H9 (cell line): ENCODE data around the gene FUT6. TPM values are rescaled to one million over a fixed set of nuclear protein-coding genes. Genes with fewer than 3 reads are reported as not detected.
"Not testable (repeated sequence)": the region's sequence is repeated elsewhere in the genome, so short reads cannot be mapped to it uniquely, and the experiment has no call there.

Experiments used
- DNase-seq: peaks from one replicate; pipeline ENCODE4 v3.0.0-alpha.2; 2017
- H2AFZ ChIP-seq: one replicate; pipeline ENCODE4 v1.6.1; 2013; ENCODE audit warnings: mild to moderate bottlenecking, low read length, control low read depth, moderate library complexity
- H2AK5ac ChIP-seq: 2 replicates; pipeline ENCODE4 v1.6.1; 2013; ENCODE audit warnings: low read length, control low read depth, mixed read lengths; ENCODE audit not compliant: insufficient read length
- H2BK120ac ChIP-seq: one replicate; pipeline ENCODE4 v1.6.1; 2013; ENCODE audit warnings: low read depth, mild to moderate bottlenecking, low read length, control low read depth, inconsistent platforms; ENCODE audit not compliant: poor library complexity, severe bottlenecking
- H2BK12ac ChIP-seq: 2 replicates; pipeline ENCODE4 v1.6.1; 2013; ENCODE audit warnings: low read length, control low read depth, mixed read lengths, low read depth; ENCODE audit not compliant: insufficient read length
- H2BK15ac ChIP-seq: 2 replicates; pipeline ENCODE4 v1.6.1; 2013; ENCODE audit warnings: low read depth, low read length, control low read depth
- H2BK20ac ChIP-seq: one replicate; pipeline ENCODE4 v1.6.1; 2013; ENCODE audit warnings: low read depth, mild to moderate bottlenecking, low read length, control low read depth, inconsistent platforms; ENCODE audit not compliant: poor library complexity, severe bottlenecking
- H2BK5ac ChIP-seq: 2 replicates; pipeline ENCODE4 v1.6.1; 2013; ENCODE audit warnings: low read length, control low read depth, mixed read lengths; ENCODE audit not compliant: insufficient read length
- H3K14ac ChIP-seq: 2 replicates; pipeline ENCODE4 v1.6.1; 2013; ENCODE audit warnings: low read length, control low read depth; ENCODE audit not compliant: insufficient read depth
- H3K18ac ChIP-seq: 2 replicates; pipeline ENCODE4 v1.6.1; 2013; ENCODE audit warnings: low read depth, mild to moderate bottlenecking, mixed read lengths, low read length, control low read depth; ENCODE audit not compliant: insufficient read length
- H3K23ac ChIP-seq: 2 replicates; pipeline ENCODE4 v1.6.1; 2013; ENCODE audit warnings: low read length, control low read depth, mixed read lengths, low read depth; ENCODE audit not compliant: insufficient read length
- H3K23me2 ChIP-seq: 2 replicates; pipeline ENCODE4 v1.6.1; 2013; ENCODE audit warnings: low read depth, mild to moderate bottlenecking, mixed read lengths, low read length, control low read depth; ENCODE audit not compliant: insufficient read length, poor library complexity, severe bottlenecking
- H3K27ac ChIP-seq: 2 replicates; pipeline ENCODE4 v1.5.1; 2013; ENCODE audit warnings: low read length, control low read depth, mixed read lengths, low read depth; ENCODE audit not compliant: insufficient read length
- H3K27me3 ChIP-seq: 2 replicates; pipeline ENCODE4 v1.6.1; 2013; ENCODE audit warnings: low read length, control low read depth, inconsistent platforms; ENCODE audit not compliant: insufficient read depth
- H3K4ac ChIP-seq: 2 replicates; pipeline ENCODE4 v1.6.1; 2013; ENCODE audit warnings: low read depth, mild to moderate bottlenecking, control low read depth, inconsistent platforms, low read length, moderate library complexity
- H3K4me1 ChIP-seq: 2 replicates; pipeline ENCODE4 v1.6.1; 2013; ENCODE audit warnings: low read length, control low read depth, inconsistent platforms; ENCODE audit not compliant: insufficient read depth
- H3K4me2 ChIP-seq: 2 replicates; pipeline ENCODE4 v1.6.1; 2013; ENCODE audit warnings: low read length, control low read depth, mixed read lengths; ENCODE audit not compliant: insufficient read length, insufficient read depth
- H3K56ac ChIP-seq: 2 replicates; pipeline ENCODE4 v1.6.1; 2013; ENCODE audit warnings: low read depth, mild to moderate bottlenecking, mixed read lengths, low read length, control low read depth; ENCODE audit not compliant: insufficient read length
- H3K79me1 ChIP-seq: 2 replicates; pipeline ENCODE4 v1.6.1; 2013; ENCODE audit warnings: low read depth, mild to moderate bottlenecking, moderate library complexity, low read length, control low read depth, inconsistent platforms; ENCODE audit not compliant: insufficient read depth, poor library complexity, severe bottlenecking
- H3K79me2 ChIP-seq: 2 replicates; pipeline ENCODE4 v1.6.1; 2013; ENCODE audit warnings: low read length, control low read depth, inconsistent platforms; ENCODE audit not compliant: insufficient read depth
- H3K9ac ChIP-seq: 2 replicates; pipeline ENCODE4 v1.6.1; 2013; ENCODE audit warnings: low read length, control low read depth, mixed read lengths; ENCODE audit not compliant: insufficient read length; ENCODE audit errors: extremely low read depth
- H3K9me3 ChIP-seq: one replicate; pipeline ENCODE4 v1.6.1; 2013; ENCODE audit warnings: low read depth, low read length, inconsistent platforms; ENCODE audit not compliant: control insufficient read depth
- H3T11ph ChIP-seq: one replicate; pipeline ENCODE4 v1.6.1; 2013; ENCODE audit warnings: mild to moderate bottlenecking, low read length, control low read depth, inconsistent platforms
- H4K20me1 ChIP-seq: one replicate; pipeline ENCODE4 v1.6.1; 2013; ENCODE audit not compliant: control insufficient read depth, insufficient read length, insufficient read depth
- H4K5ac ChIP-seq: 2 replicates; pipeline ENCODE4 v1.6.1; 2013; ENCODE audit warnings: low read depth, mild to moderate bottlenecking, mixed read lengths, low read length, control low read depth; ENCODE audit not compliant: insufficient read length
- H4K8ac ChIP-seq: replicated peaks from 2 replicates; pipeline ENCODE4 v1.6.1; 2013; ENCODE audit warnings: low read length, control low read depth, mixed read lengths, low read depth; ENCODE audit not compliant: insufficient read length
- H4K91ac ChIP-seq: 2 replicates; pipeline ENCODE4 v1.6.1; 2013; ENCODE audit warnings: low read depth, mild to moderate bottlenecking, moderate library complexity, mixed read lengths, low read length, control low read depth; ENCODE audit not compliant: insufficient read length
- H3K27ac Mint-ChIP-seq, 3 experiments: 2 replicates in 2 of 3; 3 replicates in 1 of 3; pipeline ENCODE4 v1.8.0; 2020 to 2021; ENCODE audit warnings: mixed read lengths in 3 of 3, mild to moderate bottlenecking in 1 of 3, moderate library complexity in 1 of 3
- H3K27me3 Mint-ChIP-seq: 2 replicates; pipeline ENCODE4 v1.8.0; 2021; ENCODE audit warnings: low read depth, mild to moderate bottlenecking, moderate library complexity, mixed read lengths
- H3K36me3 Mint-ChIP-seq, 3 experiments: 2 replicates in 2 of 3; 3 replicates in 1 of 3; pipeline ENCODE4 v1.8.0; 2020 to 2021; ENCODE audit warnings: low read depth in 3 of 3, mixed read lengths in 3 of 3; ENCODE audit not compliant: insufficient read depth in 1 of 3
- H3K4me1 Mint-ChIP-seq, 2 experiments: 2 replicates each; pipeline ENCODE4 v1.8.0; 2020; ENCODE audit warnings: mixed read lengths in 2 of 2
- H3K4me3 Mint-ChIP-seq, 2 experiments: 2 replicates in 1 of 2; 3 replicates in 1 of 2; pipeline ENCODE4 v1.8.0; 2020 to 2021; ENCODE audit warnings: mild to moderate bottlenecking in 2 of 2, mixed read lengths in 2 of 2, moderate library complexity in 1 of 2
- H3K9me3 Mint-ChIP-seq, 2 experiments: 2 replicates in 1 of 2; 3 replicates in 1 of 2; pipeline ENCODE4 v1.8.0; 2020; ENCODE audit warnings: mild to moderate bottlenecking in 2 of 2, mixed read lengths in 2 of 2, moderate library complexity in 1 of 2
- WGBS: extraction: QIAGEN DNeasy Blood & Tissue Kit; methylation state at CpG from one replicate; pipeline ENCODE4 v1.1.7; 2013; ENCODE audit warnings: missing lambda C conversion rate, low lambda C conversion rate, mixed read lengths; ENCODE audit not compliant: insufficient read length; ENCODE audit errors: extremely low coverage; 5-methylcytosine and 5-hydroxymethylcytosine counted together
- long read RNA-seq: library from polyadenylated mRNA; unstranded; transcript quantifications from one replicate; pipeline ENCODE4 v2.0.0, GENCODE V29; 2020
- total RNA-seq: library from RNA; stranded (reverse); gene quantifications from 2 replicates; pipeline ENCODE4 v1.2.1, GENCODE V29; 2021
- TF ChIP-seq, protein P1 (sequence below): fragments of 200-600 bp; sonication (generic); conservative IDR thresholded peaks from 3 replicates; pipeline ENCODE4 v1.8.0; 2021; ENCODE audit warnings: antibody characterized with exemption, mild to moderate bottlenecking

Gene FUT6
- total RNA-seq = 0.13 TPM in 1 of 2 replicates, not detected in the other
- long read RNA-seq = 0 reads

- H4K5ac ChIP-seq = no peak within 1 kb of the TSS
- H2BK5ac ChIP-seq = no peak within 1 kb of the TSS
- H4K91ac ChIP-seq = no peak within 1 kb of the TSS
- H3K23ac ChIP-seq = no peak within 1 kb of the TSS
- H3K9me3 Mint-ChIP-seq = no peaks in the 10 kb centered on the region; a peak in 2 of 5 replicates
- H3K4me3 Mint-ChIP-seq = no peak within 1 kb of the TSS
- no peak within 1 kb of the TSS for H3T11ph ChIP-seq
- H2AFZ ChIP-seq = no peak within 1 kb of the TSS
- no peaks in the 10 kb centered on the region for H3K4me1 ChIP-seq
- no peaks in the 10 kb centered on the region for H4K20me1 ChIP-seq
- no peaks in the 10 kb centered on the region for H3K79me1 ChIP-seq
- no peak within 1 kb of the TSS; a peak in 1 of 7 replicates for H3K27ac Mint-ChIP-seq
- no peaks in the 10 kb centered on the region for H3K9me3 ChIP-seq
- no peak within 1 kb of the TSS for H2BK20ac ChIP-seq
- H3K4me2 ChIP-seq = no peak within 1 kb of the TSS
- H4K8ac ChIP-seq = no peak within 1 kb of the TSS
- no peak within 1 kb of the TSS for H3K14ac ChIP-seq
- no peaks in the 10 kb centered on the region for H3K4me1 Mint-ChIP-seq
- WGBS = no CpG with 5 or more reads among the region's 9 CpGs
- H2BK120ac ChIP-seq = no peak within 1 kb of the TSS
- H3K27me3 ChIP-seq = no peaks in the 10 kb centered on the region
- H2BK12ac ChIP-seq = no peak within 1 kb of the TSS
- no peaks in the 10 kb centered on the region for H3K23me2 ChIP-seq
- no peak for DNase-seq
- H2AK5ac ChIP-seq = no peak within 1 kb of the TSS
- H3K9ac ChIP-seq = no peak within 1 kb of the TSS
- peaks cover 24% of the 10 kb centered on the region for H3K27me3 Mint-ChIP-seq
- no peak within 1 kb of the TSS for H3K18ac ChIP-seq
- no peaks in the 10 kb centered on the region for H3K79me2 ChIP-seq
- no peak within 1 kb of the TSS for H3K4ac ChIP-seq
- TF ChIP-seq, protein P1, sequence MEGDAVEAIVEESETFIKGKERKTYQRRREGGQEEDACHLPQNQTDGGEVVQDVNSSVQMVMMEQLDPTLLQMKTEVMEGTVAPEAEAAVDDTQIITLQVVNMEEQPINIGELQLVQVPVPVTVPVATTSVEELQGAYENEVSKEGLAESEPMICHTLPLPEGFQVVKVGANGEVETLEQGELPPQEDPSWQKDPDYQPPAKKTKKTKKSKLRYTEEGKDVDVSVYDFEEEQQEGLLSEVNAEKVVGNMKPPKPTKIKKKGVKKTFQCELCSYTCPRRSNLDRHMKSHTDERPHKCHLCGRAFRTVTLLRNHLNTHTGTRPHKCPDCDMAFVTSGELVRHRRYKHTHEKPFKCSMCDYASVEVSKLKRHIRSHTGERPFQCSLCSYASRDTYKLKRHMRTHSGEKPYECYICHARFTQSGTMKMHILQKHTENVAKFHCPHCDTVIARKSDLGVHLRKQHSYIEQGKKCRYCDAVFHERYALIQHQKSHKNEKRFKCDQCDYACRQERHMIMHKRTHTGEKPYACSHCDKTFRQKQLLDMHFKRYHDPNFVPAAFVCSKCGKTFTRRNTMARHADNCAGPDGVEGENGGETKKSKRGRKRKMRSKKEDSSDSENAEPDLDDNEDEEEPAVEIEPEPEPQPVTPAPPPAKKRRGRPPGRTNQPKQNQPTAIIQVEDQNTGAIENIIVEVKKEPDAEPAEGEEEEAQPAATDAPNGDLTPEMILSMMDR = no peak
- H3K56ac ChIP-seq = no peak within 1 kb of the TSS
- no peak within 1 kb of the TSS for H3K27ac ChIP-seq
- H2BK15ac ChIP-seq = no peak within 1 kb of the TSS
- H3K36me3 Mint-ChIP-seq = no peaks in the 10 kb centered on the region
Observed at GRCh38 chr19:5839065-5840017, at the start of gene FUT6. Gene FUT6, minus strand, starts transcription at chr19:5839702. Its CDS starts 7,135 bp downstream, at chr19:5832567.

DNA sequence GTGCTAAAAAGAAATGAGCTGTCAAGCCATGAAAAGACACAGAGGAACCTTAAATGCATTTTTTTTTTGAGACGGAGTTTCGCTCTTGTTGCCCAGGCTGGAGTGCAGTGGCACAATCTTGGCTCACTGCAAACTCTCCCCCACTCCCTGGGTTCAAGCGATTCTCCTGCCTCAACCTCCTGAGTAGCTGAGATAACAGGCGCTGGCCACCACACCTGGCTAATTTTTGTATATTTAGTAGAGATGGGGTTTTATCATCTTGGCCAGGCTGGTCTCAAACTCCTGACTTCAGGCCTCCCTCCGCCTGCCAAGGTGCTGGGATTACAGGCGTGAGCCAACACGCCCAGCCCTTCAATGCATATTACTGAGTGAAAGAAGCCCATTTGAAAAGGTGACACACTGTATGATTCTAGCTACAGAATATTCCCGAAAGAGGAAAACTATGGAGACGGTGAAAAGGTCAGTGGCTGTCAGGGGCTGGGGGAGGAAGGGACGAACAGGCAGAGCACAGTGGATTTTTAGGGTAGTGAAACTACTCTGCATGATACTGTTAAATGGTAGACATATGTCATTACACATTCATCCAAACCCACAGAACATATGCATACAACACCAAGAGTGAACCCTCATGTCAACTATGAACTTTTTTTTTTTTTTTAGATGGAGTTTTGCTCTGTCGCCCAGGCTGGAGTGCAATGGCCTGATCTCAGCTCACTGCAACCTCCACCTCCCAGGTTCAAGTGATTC, 44.7 kb upstream of the FUT6 start:
- not testable (repeated sequence) for H3K27ac ChIP-seq, H3K79me2 ChIP-seq, DNase-seq, H2AFZ ChIP-seq, H3K4me3 Mint-ChIP-seq, H3K23ac ChIP-seq, H2AK5ac ChIP-seq, H3K79me1 ChIP-seq, H2BK20ac ChIP-seq, H3T11ph ChIP-seq, H4K5ac ChIP-seq, H2BK12ac ChIP-seq, H2BK15ac ChIP-seq, H3K27me3 ChIP-seq, H3K9me3 Mint-ChIP-seq, H3K14ac ChIP-seq, H3K9me3 ChIP-seq, H3K4me2 ChIP-seq, H3K56ac ChIP-seq, H3K9ac ChIP-seq, H4K91ac ChIP-seq, H3K4ac ChIP-seq, H3K23me2 ChIP-seq, H4K20me1 ChIP-seq, H4K8ac ChIP-seq, H3K27ac Mint-ChIP-seq, H3K18ac ChIP-seq, H3K36me3 Mint-ChIP-seq, H2BK120ac ChIP-seq, H3K4me1 ChIP-seq, H2BK5ac ChIP-seq
- Mint-ChIP-seq H3K27me3 (peaks cover 33% of the 10 kb centered on the region), H3K4me1 (peaks cover 13 to 21% of the 10 kb centered on the region in 2 experiments)
- WGBS = no CpG with 5 or more reads among the region's 11 CpGs
